ENCODE data around the gene RASGEF1C. TPM values are rescaled to one million over a fixed set of nuclear protein-coding genes. Genes with fewer than 3 reads are reported as not detected.

RASGEF1C gene
- total RNA-seq, 6 experiments from 2014 or later, result 0.64 TPM; not detected in 5

- TF ChIP-seq CTCF (IDR thresholded peaks at IDR 0.05), result no peak
- TF ChIP-seq POLR2A (IDR thresholded peaks at IDR 0.05), result no peak
- Histone ChIP-seq H3K4me1 (no peaks in the 10 kb centered on the region), H3K4me3 (no peak overlapping the region), H3K36me3 (no peaks in the 10 kb centered on the region), H3K27ac (no peak overlapping the region), H3K9me3 (no peaks in the 10 kb centered on the region), H3K27me3 (no peaks in the 10 kb centered on the region)
- intact Hi-C loops (cut with DNase I), result no loop called here
- ATAC-seq (no peak), DNase-seq (peak in 1 of 3 donors; percentile 35)
- 41% methylated on average over 12 of the region's 14 CpGs for WGBS (ENCODE audit: insufficient coverage, low coverage, low lambda C conversion rate, missing lambda C conversion rate)
Observed at GRCh38 chr5:180141068-180141660, 67.8 kb downstream of the RASGEF1C start.

- intact Hi-C loops (cut with DNase I), result no loop called here
- ATAC-seq (no peak), DNase-seq (peak in 1 of 3 donors; percentile 22)
- no peaks in the 10 kb centered on the region for H3K9me3 ChIP-seq
- H3K4me3 ChIP-seq, result no peak overlapping the region
- TF ChIP-seq POLR2A (IDR thresholded peaks at IDR 0.05) (no peak), CTCF (IDR thresholded peaks at IDR 0.05) (no peak)
- WGBS (ENCODE audit: insufficient coverage, low coverage, low lambda C conversion rate, missing lambda C conversion rate), result no CpG with 5 or more reads among the region's 9 CpGs
- no peaks in the 10 kb centered on the region for H3K27me3 ChIP-seq
- H3K36me3 ChIP-seq, result no peaks in the 10 kb centered on the region
- H3K27ac ChIP-seq, result no peak overlapping the region
- H3K4me1 ChIP-seq, result no peaks in the 10 kb centered on the region
Observed at GRCh38 chr5:180140571-180140970, 68.4 kb downstream of the RASGEF1C start.

- H3K4me3 ChIP-seq, result no peak overlapping the region
- H3K36me3 ChIP-seq, result no peaks in the 10 kb centered on the region
- no peaks in the 10 kb centered on the region for H3K27me3 ChIP-seq
- no peak overlapping the region for H3K27ac ChIP-seq
- no peak for TF ChIP-seq CTCF (IDR thresholded peaks at IDR 0.05)
- TF ChIP-seq POLR2A (IDR thresholded peaks at IDR 0.05), result no peak
- ATAC-seq (no peak), DNase-seq (peak in 1 of 3 donors; percentile 27)
- 28% methylated on average over 2 of the region's 10 CpGs for WGBS (ENCODE audit: insufficient coverage, low coverage, low lambda C conversion rate, missing lambda C conversion rate)
- H3K4me1 ChIP-seq, result no peaks in the 10 kb centered on the region
- no peaks in the 10 kb centered on the region for H3K9me3 ChIP-seq
- intact Hi-C loops (cut with DNase I), result no loop called here
Observed at GRCh38 chr5:180140079-180140554, 68.9 kb downstream of the RASGEF1C start.

- intact Hi-C loops (cut with DNase I), result loop anchor here in 1 of 2 donors (10.0 kb wide), 1 partner anchor 185 kb away; no protein-coding TSS in a partner anchor
- Histone ChIP-seq H3K36me3 (no peaks in the 10 kb centered on the region), H3K4me3 (no peak overlapping the region), H3K9me3 (no peaks in the 10 kb centered on the region), H3K27me3 (no peaks in the 10 kb centered on the region), H3K4me1 (no peaks in the 10 kb centered on the region), H3K27ac (no peak overlapping the region)
- DNase-seq (peak in 1 of 3 donors; percentile 30), ATAC-seq (no peak)
- no CpG with 5 or more reads among the region's 6 CpGs for WGBS (ENCODE audit: insufficient coverage, low coverage, low lambda C conversion rate, missing lambda C conversion rate)
- no peak for TF ChIP-seq POLR2A (IDR thresholded peaks at IDR 0.05)
- TF ChIP-seq CTCF (IDR thresholded peaks at IDR 0.05), result no peak
Observed at GRCh38 chr5:180139731-180140055, 69.3 kb downstream of the RASGEF1C start.
